Activated CD4-positive, alpha-beta T cell treated with anti-CD3 and anti-CD28 coated beads for 36 hours (primary cell): ENCODE measurements around the gene CREB5. TPM values are rescaled to one million over a fixed set of nuclear protein-coding genes. Genes with fewer than 3 reads are reported as not detected.

ENCODE experiments used
- ATAC-seq: fragments of 200-7000 bp; cut with Tn5 transposase; one replicate; pipeline ENCODE4 v1.10.0; 2021; ENCODE audit warnings: mild to moderate bottlenecking, moderate library complexity
- CTCF ChIA-PET: fragments of 350-600 bp; sonication (Branson Sonifier 250); formaldehyde crosslinking; loops from one replicate; lab custom pipeline; 2021; ENCODE audit warnings: antibody characterized with exemption; lab: Charles Lee
- POLR2A ChIA-PET: fragments of 350-600 bp; sonication (Branson Sonifier 250); formaldehyde crosslinking; loops from one replicate; lab custom pipeline; 2021; ENCODE audit warnings: antibody characterized with exemption, inconsistent platforms; lab: Charles Lee
- DNase-seq: peaks from one replicate; pipeline ENCODE4 v3.0.0-alpha.2; 2020
- H3K27ac Mint-ChIP-seq: one replicate; pipeline ENCODE4 v1.8.0; 2021; ENCODE audit warnings: mixed read lengths
- H3K27me3 Mint-ChIP-seq: one replicate; pipeline ENCODE4 v1.8.0; 2021; ENCODE audit warnings: mixed read lengths
- H3K36me3 Mint-ChIP-seq: one replicate; pipeline ENCODE4 v1.8.0; 2021; ENCODE audit warnings: low read depth, mixed read lengths
- H3K4me1 Mint-ChIP-seq: one replicate; pipeline ENCODE4 v1.8.0; 2021; ENCODE audit warnings: mixed read lengths
- H3K4me3 Mint-ChIP-seq: one replicate; pipeline ENCODE4 v1.8.0; 2021; ENCODE audit warnings: mild to moderate bottlenecking, moderate library complexity, mixed read lengths
- H3K9me3 Mint-ChIP-seq: one replicate; pipeline ENCODE4 v1.8.0; 2021; ENCODE audit warnings: low read depth, mixed read lengths
- intact Hi-C, 2 experiments: fragments of 100-400 bp; cut with DNase I in 1 of 2; cut with micrococcal nuclease in 1 of 2; formaldehyde crosslinking; loops; one replicate each; pipeline versions ENCODE4 v1.14.2 to v1.15.1; 2022 to 2024; cut with DNase I, micrococcal nuclease
- total RNA-seq, 2 experiments: library from RNA; stranded (reverse); gene quantifications; one replicate each; pipeline ENCODE4 v1.2.3, GENCODE V29; 2021

The CREB5 gene
- total RNA-seq, 2 experiments from 2014 or later, result 0.50 to 0.61 TPM

GRCh38 chr7:28799619-28800018, 387.3 kb downstream of the CREB5 start:
- peaks cover 7% of the 10 kb centered on the region for H3K27me3 Mint-ChIP-seq
- ATAC-seq, result no peak
- no peaks in the 10 kb centered on the region for H3K9me3 Mint-ChIP-seq
- H3K4me3 Mint-ChIP-seq, result no peak overlapping the region
- DNase-seq, result no peak
- ChIA-PET POLR2A (no interaction called here), CTCF (interaction anchor here (0.7 kb wide), 1 partner anchor 9 kb away, joined by 3 read pairs; no protein-coding TSS in a partner anchor)
- intact Hi-C loops, result no loop called here
- no peaks in the 10 kb centered on the region for H3K36me3 Mint-ChIP-seq
- H3K27ac Mint-ChIP-seq, result no peak overlapping the region
- H3K4me1 Mint-ChIP-seq, result no peaks in the 10 kb centered on the region

- ChIA-PET POLR2A (no interaction called here), CTCF (interaction anchor here (0.7 kb wide), 1 partner anchor 10 kb away, joined by 3 read pairs; no protein-coding TSS in a partner anchor)
- Mint-ChIP-seq H3K4me3 (no peak overlapping the region), H3K27me3 (peaks cover 7% of the 10 kb centered on the region), H3K36me3 (no peaks in the 10 kb centered on the region), H3K27ac (no peak overlapping the region), H3K4me1 (no peaks in the 10 kb centered on the region), H3K9me3 (no peaks in the 10 kb centered on the region)
- ATAC-seq, result no peak
- intact Hi-C loops, result no loop called here
- DNase-seq, result no peak
Observed at GRCh38 chr7:28800150-28800549, 387.8 kb downstream of the CREB5 start.

GRCh38 chr7:28802450-28802849, 390.1 kb downstream of the CREB5 start:
- no peak for ATAC-seq
- CTCF ChIA-PET, result no interaction called here
- no peak overlapping the region for H3K27ac Mint-ChIP-seq

GRCh38 chr7:28804157-28804556, 391.8 kb downstream of the CREB5 start:
- no peaks in the 10 kb centered on the region for H3K9me3 Mint-ChIP-seq

More at GRCh38 chr7:28802450-28802849, 390.1 kb downstream of the CREB5 start:
- no peaks in the 10 kb centered on the region for H3K4me1 Mint-ChIP-seq
- POLR2A ChIA-PET, result no interaction called here
- H3K27me3 Mint-ChIP-seq, result peaks cover 5% of the 10 kb centered on the region
- H3K9me3 Mint-ChIP-seq, result no peaks in the 10 kb centered on the region
- H3K4me3 Mint-ChIP-seq, result no peak overlapping the region
- H3K36me3 Mint-ChIP-seq, result no peaks in the 10 kb centered on the region
- intact Hi-C loops, result no loop called here
- no peak for DNase-seq

GRCh38 chr7:28804990-28805389, 392.7 kb downstream of the CREB5 start:
- Mint-ChIP-seq H3K9me3 (no peaks in the 10 kb centered on the region), H3K27ac (no peak overlapping the region), H3K4me1 (no peaks in the 10 kb centered on the region), H3K4me3 (no peak overlapping the region), H3K27me3 (peaks cover 7% of the 10 kb centered on the region), H3K36me3 (no peaks in the 10 kb centered on the region)
- DNase-seq, result no peak
- no peak for ATAC-seq
- intact Hi-C loops, result no loop called here
- ChIA-PET CTCF (interaction anchor here (0.6 to 1.0 kb wide), 3 partner anchors 26 to 1082 kb away, joined by 3 to 4 read pairs (median 3); no protein-coding TSS in a partner anchor), POLR2A (no interaction called here)

More at GRCh38 chr7:28804157-28804556, 391.8 kb downstream of the CREB5 start:
- ATAC-seq (no peak), DNase-seq (no peak)
- Mint-ChIP-seq H3K27me3 (peaks cover 7% of the 10 kb centered on the region), H3K4me3 (no peak overlapping the region), H3K4me1 (no peaks in the 10 kb centered on the region), H3K36me3 (no peaks in the 10 kb centered on the region), H3K27ac (no peak overlapping the region)
- ChIA-PET POLR2A (no interaction called here), CTCF (no interaction called here)
- intact Hi-C loops, result no loop called here

- no peaks in the 10 kb centered on the region for H3K4me1 Mint-ChIP-seq
- CTCF ChIA-PET, result no interaction called here
- no peak for ATAC-seq
- H3K36me3 Mint-ChIP-seq, result no peaks in the 10 kb centered on the region
- no peak overlapping the region for H3K4me3 Mint-ChIP-seq
- POLR2A ChIA-PET, result no interaction called here
- intact Hi-C loops, result no loop called here
- peaks cover 7% of the 10 kb centered on the region for H3K27me3 Mint-ChIP-seq
- no peak overlapping the region for H3K27ac Mint-ChIP-seq
- H3K9me3 Mint-ChIP-seq, result no peaks in the 10 kb centered on the region
- DNase-seq, result no peak
Observed at GRCh38 chr7:28806841-28807240, 394.5 kb downstream of the CREB5 start.

- intact Hi-C loops, result no loop called here
- Mint-ChIP-seq H3K36me3 (no peaks in the 10 kb centered on the region), H3K4me3 (no peak overlapping the region), H3K9me3 (no peaks in the 10 kb centered on the region), H3K27me3 (peaks cover 7% of the 10 kb centered on the region), H3K27ac (no peak overlapping the region), H3K4me1 (no peaks in the 10 kb centered on the region)
- POLR2A ChIA-PET, result no interaction called here
- CTCF ChIA-PET, result no interaction called here
- no peak for ATAC-seq
- no peak for DNase-seq
Observed at GRCh38 chr7:28807396-28807994, 395.2 kb downstream of the CREB5 start.

GRCh38 chr7:28808796-28809533, 396.6 kb downstream of the CREB5 start:
- DNase-seq (no peak), ATAC-seq (no peak)
- Mint-ChIP-seq H3K4me1 (no peaks in the 10 kb centered on the region), H3K4me3 (no peak overlapping the region), H3K36me3 (no peaks in the 10 kb centered on the region), H3K27ac (no peak overlapping the region), H3K9me3 (no peaks in the 10 kb centered on the region), H3K27me3 (peaks cover 7% of the 10 kb centered on the region)
- intact Hi-C loops, result no loop called here
- POLR2A ChIA-PET, result no interaction called here
- CTCF ChIA-PET, result interaction anchor here (0.6 kb wide), 1 partner anchor 433 kb away, joined by 3 read pairs; no protein-coding TSS in a partner anchor

GRCh38 chr7:28811008-28811407, 398.7 kb downstream of the CREB5 start:
- Mint-ChIP-seq H3K27me3 (peaks cover 2% of the 10 kb centered on the region), H3K36me3 (no peaks in the 10 kb centered on the region), H3K9me3 (no peaks in the 10 kb centered on the region), H3K4me3 (no peak overlapping the region), H3K27ac (no peak overlapping the region), H3K4me1 (no peaks in the 10 kb centered on the region)
- POLR2A ChIA-PET, result no interaction called here
- ATAC-seq (no peak), DNase-seq (no peak)
- intact Hi-C loops, result no loop called here
- CTCF ChIA-PET, result no interaction called here

- Mint-ChIP-seq H3K4me3 (no peak overlapping the region), H3K4me1 (no peaks in the 10 kb centered on the region), H3K9me3 (no peaks in the 10 kb centered on the region), H3K27ac (no peak overlapping the region), H3K36me3 (no peaks in the 10 kb centered on the region), H3K27me3 (peaks cover 2% of the 10 kb centered on the region)
- intact Hi-C loops, result no loop called here
- ChIA-PET POLR2A (no interaction called here), CTCF (no interaction called here)
- DNase-seq (no peak), ATAC-seq (no peak)
Observed at GRCh38 chr7:28811701-28812430, 399.5 kb downstream of the CREB5 start.

GRCh38 chr7:28812616-28813015, 400.3 kb downstream of the CREB5 start:
- Mint-ChIP-seq H3K36me3 (no peaks in the 10 kb centered on the region), H3K4me3 (no peak overlapping the region)

More at GRCh38 chr7:28812616-28813015, 400.3 kb downstream of the CREB5 start:
- intact Hi-C loops, result no loop called here
- Mint-ChIP-seq H3K27me3 (peaks cover 2% of the 10 kb centered on the region), H3K4me1 (no peaks in the 10 kb centered on the region), H3K27ac (no peak overlapping the region), H3K9me3 (no peaks in the 10 kb centered on the region)
- POLR2A ChIA-PET, result interaction anchor here (0.5 kb wide), 1 partner anchor 16 kb away, joined by 3 read pairs; no protein-coding TSS in a partner anchor
- ATAC-seq, result no peak
- no peak for DNase-seq
- CTCF ChIA-PET, result no interaction called here
